HFF-Myc (cell line): ENCODE measurements around the gene NSD1.
"Not testable (repeated sequence)": the region's sequence is repeated elsewhere in the genome, so short reads cannot be mapped to it uniquely, and the experiment has no call there.

Experiments used
- DNase-seq: peaks from one replicate; pipeline ENCODE4 v3.0.0-alpha.2; 2011; ENCODE audit warnings: low read depth; ENCODE audit errors: extremely low read depth
- H3K4me3 ChIP-seq: replicated peaks from 2 replicates; pipeline ENCODE4 v1.5.1; 2011; ENCODE audit warnings: low read depth, mild to moderate bottlenecking, control low read depth, low read length
- TF ChIP-seq, protein P1 (sequence below): IDR thresholded peaks from 2 replicates; pipeline ENCODE4 v1.5.1; 2012; ENCODE audit warnings: mild to moderate bottlenecking, low read depth, low read length, control low read depth; ENCODE audit errors: missing control alignments

The NSD1 gene

DNA sequence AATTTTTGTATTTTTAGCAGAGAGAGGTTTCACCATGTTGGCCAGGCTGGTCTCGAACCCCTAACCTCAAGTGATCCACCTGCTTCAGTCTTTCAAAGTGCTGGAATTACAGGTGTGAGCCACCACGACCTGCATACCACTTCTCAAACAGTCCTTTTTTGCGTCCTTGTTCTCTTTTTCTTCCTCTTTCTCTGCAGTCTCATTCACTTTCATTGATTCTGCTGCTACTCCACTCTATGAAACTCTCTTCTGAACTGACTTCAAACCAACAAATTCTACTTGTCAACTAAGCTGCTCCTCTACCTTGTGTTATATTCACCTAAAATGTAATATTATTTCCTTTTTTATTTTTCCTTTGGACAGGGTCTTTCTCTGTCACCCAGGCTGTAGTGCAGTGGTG lies 7.9 kb downstream of the NSD1 start:
- DNase-seq, result no peak
- TF ChIP-seq, protein P1, sequence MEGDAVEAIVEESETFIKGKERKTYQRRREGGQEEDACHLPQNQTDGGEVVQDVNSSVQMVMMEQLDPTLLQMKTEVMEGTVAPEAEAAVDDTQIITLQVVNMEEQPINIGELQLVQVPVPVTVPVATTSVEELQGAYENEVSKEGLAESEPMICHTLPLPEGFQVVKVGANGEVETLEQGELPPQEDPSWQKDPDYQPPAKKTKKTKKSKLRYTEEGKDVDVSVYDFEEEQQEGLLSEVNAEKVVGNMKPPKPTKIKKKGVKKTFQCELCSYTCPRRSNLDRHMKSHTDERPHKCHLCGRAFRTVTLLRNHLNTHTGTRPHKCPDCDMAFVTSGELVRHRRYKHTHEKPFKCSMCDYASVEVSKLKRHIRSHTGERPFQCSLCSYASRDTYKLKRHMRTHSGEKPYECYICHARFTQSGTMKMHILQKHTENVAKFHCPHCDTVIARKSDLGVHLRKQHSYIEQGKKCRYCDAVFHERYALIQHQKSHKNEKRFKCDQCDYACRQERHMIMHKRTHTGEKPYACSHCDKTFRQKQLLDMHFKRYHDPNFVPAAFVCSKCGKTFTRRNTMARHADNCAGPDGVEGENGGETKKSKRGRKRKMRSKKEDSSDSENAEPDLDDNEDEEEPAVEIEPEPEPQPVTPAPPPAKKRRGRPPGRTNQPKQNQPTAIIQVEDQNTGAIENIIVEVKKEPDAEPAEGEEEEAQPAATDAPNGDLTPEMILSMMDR, result no peak
- H3K4me3 ChIP-seq, result no peak overlapping the region

DNA sequence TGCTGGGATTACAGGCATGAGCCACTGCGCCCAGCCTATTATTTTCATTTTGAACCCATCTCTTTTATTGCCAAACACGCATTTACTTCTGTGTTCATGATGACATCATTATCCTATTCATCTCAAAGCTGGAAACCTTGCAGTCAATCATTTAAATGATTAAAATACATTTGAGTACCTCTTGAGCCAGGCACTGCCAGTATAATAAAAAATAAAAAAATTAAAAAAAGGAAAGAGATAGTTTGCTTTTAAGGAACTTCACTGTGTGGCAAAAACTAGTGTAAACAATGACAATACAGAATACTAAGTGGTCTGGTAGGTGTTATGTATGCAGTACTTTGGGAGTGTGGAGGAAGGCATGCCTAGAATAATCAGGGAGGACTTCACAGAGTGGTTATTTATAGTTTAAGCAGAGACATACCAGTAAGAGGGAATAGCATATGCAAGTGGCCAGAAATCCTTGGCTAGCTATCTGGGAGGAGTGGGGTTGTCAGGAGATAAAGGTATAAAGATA lies 8.6 kb downstream of the NSD1 start:
- TF ChIP-seq, protein P1, result no peak
- no peak overlapping the region for H3K4me3 ChIP-seq
- DNase-seq, result no peak

DNA sequence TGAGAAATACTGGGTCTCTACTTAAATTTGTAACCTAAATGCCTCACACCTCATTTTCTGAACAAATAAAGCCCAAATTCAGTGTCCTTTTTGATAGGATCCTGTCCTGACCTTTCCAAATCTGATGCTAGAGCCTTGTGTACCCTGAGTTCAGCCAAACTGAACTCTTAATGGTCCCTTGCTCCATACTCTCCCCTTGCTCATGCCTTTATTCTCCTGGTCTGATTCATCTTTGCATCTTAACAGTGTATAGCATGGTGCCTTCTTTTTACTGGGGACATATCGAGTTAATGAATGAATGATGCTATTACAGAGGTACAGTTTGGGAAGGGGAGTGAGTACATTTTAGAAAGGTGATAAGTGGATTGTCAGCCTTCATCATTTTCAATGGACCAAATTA lies 9.2 kb downstream of the NSD1 start:
- TF ChIP-seq, protein P1, result no peak
- no peak for DNase-seq

DNA sequence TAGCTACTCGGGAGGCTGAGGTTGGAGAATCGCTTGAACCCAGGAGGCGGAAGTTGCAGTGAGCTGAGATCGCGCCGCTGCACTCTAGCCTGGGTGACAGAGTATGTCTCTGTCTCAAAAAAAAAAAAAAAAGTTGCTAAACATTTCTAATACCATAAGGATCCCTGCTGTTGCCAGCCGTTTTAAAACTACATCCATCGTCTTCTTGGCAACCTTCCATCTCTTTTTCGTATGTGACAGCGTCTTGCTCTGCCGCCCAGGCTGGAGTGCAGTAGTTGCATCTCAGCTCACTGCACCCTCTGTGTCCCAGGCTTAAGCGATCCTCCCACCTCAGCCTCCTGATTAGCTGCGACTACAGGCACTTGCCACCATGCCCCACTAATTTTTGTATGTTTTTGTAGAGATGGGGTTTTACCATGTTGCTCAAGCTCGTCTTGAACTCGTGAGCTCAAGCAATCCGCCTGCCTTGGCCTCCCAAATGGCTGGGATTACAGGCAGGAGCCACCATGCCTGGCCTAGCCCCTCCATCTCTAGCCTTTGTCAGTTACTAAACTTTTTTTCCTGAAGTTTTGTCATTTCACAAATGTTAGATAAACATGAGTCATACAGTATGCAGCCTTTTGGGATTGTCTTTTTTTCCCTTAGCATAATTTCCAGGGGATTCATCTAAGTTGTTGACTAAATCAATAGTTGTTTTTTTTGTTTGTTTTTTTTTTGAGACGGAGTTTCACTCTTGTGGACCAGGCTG lies 13.5 kb downstream of the NSD1 start:
- no peak for DNase-seq

More for the DNA sequence above, 9.2 kb downstream of the NSD1 start:
- H3K4me3 ChIP-seq, result no peak overlapping the region

DNA sequence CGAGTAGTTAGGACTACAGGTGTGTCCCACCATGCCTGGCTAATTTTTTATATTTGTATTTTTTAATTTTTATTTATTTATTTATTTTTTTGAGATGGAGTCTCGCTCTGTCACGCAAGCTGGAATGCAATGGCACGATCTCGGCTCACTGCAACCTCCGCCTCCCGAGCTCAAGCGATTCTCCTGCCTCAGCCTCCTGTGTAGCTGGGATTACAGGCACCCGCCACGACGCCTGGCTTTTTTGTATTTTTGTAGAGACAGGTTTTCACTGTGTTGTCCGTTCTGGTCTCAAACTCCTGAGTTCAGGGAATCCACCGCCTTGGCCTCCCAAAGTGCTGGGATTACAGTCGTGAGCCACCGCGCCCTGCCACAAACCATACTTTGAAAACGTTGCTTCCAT lies 16.5 kb downstream of the NSD1 start:
- not testable (repeated sequence) for DNase-seq, H3K4me3 ChIP-seq

More for the DNA sequence above, 13.5 kb downstream of the NSD1 start:
- TF ChIP-seq, protein P1, result no peak
- H3K4me3 ChIP-seq, result no peak overlapping the region

DNA sequence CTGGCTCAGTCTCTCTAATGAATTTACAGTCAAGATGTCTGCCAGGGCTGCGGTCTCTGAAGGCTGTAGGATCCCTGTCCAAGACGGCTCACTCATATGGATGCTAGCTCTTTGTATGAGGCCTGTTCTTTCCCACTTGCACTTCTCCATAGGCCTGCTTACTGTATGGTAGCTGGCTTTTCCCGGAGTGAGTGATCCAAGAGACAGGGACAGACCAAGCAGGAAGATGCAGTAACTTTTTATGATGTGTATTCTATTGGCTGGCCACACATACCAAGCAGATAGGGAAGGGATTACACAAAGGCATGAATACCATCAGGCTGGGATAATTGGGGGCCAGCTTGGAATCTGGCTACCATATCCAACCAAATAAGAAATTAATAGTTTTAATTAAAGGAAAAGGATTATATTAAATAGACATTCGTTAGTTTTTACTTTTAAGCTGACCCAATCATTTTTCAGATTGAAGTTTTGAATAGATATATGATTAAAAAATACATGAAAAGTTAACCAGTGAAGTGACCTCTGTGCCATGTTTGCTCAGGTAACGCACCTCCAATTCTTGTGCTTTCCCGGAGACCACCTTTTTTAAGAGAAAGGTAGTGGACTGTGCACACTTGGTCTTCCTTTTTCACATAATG lies 20.6 kb downstream of the NSD1 start:
- DNase-seq, result no peak
- TF ChIP-seq, protein P1, result no peak
- H3K4me3 ChIP-seq, result no peak overlapping the region

DNA sequence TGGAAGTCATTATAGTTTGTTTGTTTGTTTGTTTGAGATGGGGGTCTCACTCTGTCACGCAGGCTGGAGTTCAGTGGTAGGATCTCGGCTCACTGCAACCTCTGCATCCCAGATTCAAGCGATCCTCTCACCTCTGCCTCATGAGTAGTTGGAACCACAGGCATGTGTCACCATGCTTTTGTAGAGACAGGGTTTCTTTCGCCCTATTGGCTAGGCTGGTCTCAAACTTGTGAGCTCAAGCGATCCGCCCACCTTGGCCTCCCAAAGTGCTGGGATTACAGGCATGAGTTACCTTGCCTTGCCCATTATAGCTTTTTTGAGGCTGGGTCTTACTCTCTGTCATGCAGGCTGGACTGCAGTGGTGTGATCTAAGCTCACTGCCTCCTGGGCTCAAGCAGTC lies 28.8 kb downstream of the NSD1 start:
- H3K4me3 ChIP-seq, result no peak overlapping the region
- DNase-seq, result no peak
- TF ChIP-seq, protein P1, result no peak
